SHP77 (cell line): ENCODE data around the gene ZNF264.
"Not testable (repeated sequence)": the region's sequence is repeated elsewhere in the genome, so short reads cannot be mapped to it uniquely, and the experiment has no call there.

Experiments used
- DNase-seq, 2 experiments: peaks; one replicate each; lab custom pipeline; 2025; lab: John Stamatoyannopoulos, UW

ZNF264 gene

DNA sequence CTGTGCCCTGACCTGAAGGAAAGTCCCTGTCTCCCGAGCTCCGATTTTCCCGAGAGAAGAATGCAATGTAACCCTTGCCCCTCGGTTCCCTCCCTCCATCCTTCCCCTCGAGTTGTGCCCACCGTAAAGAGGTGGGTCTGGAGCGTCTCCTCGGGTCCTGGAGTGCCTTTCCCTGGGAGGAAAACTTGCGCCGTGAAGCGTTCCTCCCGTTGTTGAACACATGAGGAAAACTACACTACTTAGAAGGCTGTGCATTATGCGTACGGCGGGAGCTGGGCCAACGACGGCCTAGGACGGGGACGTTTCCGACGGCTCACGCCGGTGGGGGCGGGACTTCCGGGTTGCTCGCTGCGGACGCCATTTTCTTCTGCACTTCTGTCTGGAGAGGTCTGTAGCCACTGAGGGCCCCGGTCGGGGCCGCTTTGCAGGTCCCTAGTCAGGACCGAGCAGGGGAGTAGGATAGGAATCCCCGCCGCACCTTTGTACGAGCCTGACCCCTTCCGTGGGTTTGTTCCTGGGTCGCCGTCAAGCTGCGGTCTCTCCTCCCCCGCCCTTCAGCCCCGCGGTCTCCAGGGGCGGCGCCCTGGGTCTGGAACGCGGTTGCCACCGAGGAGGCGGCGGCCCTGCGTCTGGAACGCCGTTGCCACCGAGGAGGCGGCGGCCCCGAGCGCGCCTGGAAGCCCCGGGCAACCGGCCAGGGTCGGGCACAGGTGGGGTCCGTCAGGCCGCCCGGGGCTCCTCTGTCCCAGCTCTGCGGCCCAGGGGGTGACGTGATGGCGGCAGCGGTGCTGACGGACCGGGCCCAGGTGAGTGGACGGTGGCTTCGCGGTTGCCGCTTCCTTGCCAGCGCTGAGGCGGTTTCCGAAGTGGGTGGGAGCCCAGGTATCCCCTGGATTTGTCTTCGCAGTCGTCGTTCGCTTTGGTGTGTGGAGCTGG is at the start of gene ZNF264:
TSS of gene ZNF264 (plus strand) at position 360 of the 936 bp plus-strand sequence. CDS start at position 774, 414 bp downstream.
- peak; percentile 72 to 84 for DNase-seq

GRCh38 chr19:57141699-57142098 is 49.6 kb upstream of the ZNF264 start:
- no peak for DNase-seq

DNA sequence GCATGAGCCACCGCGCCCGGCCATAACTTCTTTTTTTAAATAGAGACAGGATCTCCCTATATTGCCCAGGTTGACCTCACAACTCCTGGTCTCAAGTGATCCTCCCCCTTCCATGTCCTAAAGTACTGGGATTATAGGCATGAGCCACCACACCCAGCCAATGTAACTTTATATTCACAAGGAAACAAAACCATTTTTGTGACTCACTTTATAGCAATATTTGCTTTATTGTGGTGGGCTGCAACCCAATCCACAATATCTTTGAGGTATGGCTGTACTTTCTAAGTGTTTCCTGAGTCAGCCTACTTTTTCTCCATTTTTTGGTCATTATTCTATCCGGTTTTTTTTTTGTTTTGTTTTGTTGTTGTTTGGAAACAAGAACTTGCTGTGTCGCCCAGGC is 38.4 kb upstream of the ZNF264 start:
- no peak for DNase-seq

DNA sequence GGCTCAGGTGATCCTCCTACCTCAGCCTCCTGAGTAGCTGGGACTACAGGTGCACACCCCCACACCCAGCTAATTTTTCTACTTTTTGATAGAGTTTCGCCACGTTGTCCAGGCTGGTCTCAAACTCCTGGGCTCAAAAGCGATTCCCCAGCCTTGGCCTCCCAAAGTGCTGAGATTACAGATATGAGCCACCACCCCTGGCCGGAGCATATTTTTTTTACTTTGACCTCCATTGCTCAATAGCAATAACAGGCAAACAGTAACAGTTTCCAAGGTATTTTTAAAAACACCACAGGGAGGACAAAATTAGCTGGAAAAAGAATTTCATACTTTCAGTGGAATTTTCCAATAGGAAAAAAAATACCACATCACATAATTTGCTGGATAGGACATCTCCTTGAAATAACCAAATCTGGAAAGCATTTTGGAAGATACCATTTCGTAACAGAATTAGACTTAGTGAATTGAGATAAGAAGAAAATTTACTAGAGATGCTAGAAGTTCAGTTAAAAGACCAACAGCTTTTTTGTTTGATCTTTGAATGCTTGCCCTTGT is 29.2 kb upstream of the ZNF264 start:
- no peak for DNase-seq

DNA sequence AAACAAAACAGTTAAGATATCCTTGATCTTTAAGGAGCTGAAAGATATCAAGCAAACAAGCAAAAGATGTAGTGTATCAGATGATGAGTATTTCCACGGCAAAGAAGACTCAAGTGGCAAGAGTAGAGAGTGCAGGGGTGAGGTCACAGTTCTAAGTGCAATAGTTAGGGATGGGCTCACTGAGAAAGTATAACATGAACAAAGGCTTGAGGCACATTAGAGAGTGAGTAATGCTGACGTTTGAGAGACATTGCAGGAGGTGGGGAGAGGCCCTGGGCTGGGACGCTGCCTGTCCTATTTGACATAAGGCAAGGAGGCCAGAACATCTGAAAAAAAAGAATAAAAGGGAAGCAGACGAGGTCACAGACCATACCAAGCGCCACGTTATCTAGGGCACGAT is 25.5 kb upstream of the ZNF264 start:
- no peak for DNase-seq

DNA sequence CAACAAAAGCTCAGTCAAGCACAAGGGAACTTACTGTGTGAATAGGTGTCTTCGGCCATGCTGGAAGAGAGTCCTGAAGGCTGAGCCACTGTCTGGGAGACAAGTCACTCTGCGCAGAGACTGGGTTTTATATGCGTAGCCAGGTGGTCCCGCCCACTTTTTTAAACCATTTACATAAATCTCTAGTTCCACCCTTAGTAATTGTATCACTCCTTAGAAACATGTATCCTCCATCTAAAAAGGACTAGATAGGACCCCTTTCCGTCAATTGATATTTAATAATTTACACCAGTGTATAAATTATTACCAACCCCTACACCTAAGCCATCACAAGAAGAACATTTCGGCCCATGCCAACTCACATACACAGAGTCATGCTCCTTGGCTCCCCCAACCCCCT is 23.9 kb upstream of the ZNF264 start, which contains the start of gene DUXA:
TSS of gene DUXA (minus strand) at position 101 of the 400 bp plus-strand sequence. CDS start at position 59, 42 bp downstream.
- DNase-seq, result no peak

- no peak for DNase-seq
Observed at GRCh38 chr19:57171551-57172081, 19.7 kb upstream of the ZNF264 start.

DNA sequence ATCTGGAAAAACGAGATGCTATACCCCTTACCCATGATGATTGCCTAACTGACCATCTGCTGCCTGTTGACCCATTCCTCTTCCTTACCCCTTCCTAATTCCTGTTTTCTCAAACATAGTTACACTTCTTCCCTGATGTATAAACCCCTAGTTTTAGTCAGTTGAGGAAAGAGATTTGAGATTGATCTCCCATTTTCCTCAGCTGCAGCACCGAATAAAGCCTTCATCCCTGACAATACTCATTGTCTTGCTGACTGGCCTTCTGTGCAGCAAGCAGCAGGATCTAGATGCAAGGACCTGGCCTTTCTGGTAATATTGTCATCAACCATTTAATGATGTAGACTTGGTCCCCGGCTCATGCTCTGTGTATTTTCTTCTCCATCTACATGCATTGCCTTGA is 999 bp upstream of the ZNF264 start:
- no peak for DNase-seq

GRCh38 chr19:57192077-57192420 is 749 bp downstream of the ZNF264 start:
- no peak for DNase-seq

DNA sequence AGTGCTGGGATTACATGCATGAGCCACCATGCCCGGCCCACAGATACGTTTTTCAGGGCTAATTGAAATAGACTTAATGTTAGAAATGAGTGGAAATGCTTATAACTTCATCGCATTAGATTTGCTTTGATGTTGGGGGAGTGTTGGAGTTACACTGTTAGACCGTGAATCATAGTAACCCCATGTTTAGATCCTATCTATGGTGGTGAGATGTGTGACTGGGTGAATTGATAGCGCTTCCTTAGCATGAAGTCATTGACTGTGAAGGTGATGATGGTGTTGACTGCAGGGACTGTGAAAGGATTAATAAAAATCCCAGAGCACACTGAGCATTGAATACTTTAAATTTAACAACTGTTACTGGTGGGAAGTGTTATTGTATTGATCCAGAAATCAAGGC is 1.7 kb downstream of the ZNF264 start:
- DNase-seq, result no peak

- not testable (repeated sequence) for DNase-seq
Observed at GRCh38 chr19:57197874-57198273, 6.6 kb downstream of the ZNF264 start.

- DNase-seq, result no peak
Observed at GRCh38 chr19:57202160-57202559, 10.9 kb downstream of the ZNF264 start.

- no peak for DNase-seq
Observed at GRCh38 chr19:57210381-57210780, 19.1 kb downstream of the ZNF264 start.

GRCh38 chr19:57212109-57212508 is 20.8 kb downstream of the ZNF264 start:
- DNase-seq, result no peak

DNA sequence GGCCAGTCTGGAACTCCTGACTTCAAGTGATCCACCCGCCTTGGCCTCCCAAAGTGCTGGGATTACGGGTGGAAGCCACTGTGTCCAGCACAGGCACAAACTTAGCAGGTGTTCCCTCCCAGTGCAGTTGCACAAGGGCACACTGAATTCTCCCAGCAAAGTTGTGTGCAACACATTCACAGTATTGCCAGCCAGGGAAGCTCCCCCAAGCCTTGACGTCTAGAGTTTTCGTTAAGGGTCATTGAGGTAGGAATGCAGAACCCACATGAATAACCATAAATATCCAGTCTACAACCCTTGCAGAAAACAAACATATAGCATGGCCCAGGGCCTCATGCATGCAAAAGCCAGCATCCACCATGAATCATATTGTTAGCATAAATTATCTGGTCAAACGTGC is 36.2 kb downstream of the ZNF264 start:
- no peak for DNase-seq

- DNase-seq, result no peak
Observed at GRCh38 chr19:57231686-57232085, 40.4 kb downstream of the ZNF264 start.

DNA sequence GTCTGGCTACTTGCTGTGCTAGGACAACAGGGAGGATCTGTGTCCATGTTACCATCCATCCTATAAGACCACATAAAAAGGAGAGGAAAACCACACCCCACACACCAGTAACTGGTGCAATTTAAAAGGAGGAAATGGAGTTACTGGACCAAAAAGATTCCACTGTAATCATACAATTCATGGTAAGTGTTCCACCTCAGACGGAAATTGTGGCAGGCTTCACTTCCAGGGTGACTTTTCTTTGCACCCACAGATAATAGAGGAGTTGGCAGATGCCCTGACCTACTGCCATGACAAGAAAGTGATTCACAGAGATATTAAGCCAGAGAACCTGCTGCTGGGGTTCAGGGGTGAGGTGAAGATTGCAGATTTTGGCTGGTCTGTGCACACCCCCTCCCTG is 41.9 kb downstream of the ZNF264 start:
- DNase-seq, result no peak

GRCh38 chr19:57239982-57240310 is 48.6 kb downstream of the ZNF264 start:
- no peak for DNase-seq

GRCh38 chr19:57240311-57241090 is 49.2 kb downstream of the ZNF264 start, which contains the start of gene ZNF805:
Gene ZNF805 (plus strand): TSS chr19:57240632. CDS start chr19:57240892, 260 bp downstream.
- peak; percentile 85 to 87 for DNase-seq

DNA sequence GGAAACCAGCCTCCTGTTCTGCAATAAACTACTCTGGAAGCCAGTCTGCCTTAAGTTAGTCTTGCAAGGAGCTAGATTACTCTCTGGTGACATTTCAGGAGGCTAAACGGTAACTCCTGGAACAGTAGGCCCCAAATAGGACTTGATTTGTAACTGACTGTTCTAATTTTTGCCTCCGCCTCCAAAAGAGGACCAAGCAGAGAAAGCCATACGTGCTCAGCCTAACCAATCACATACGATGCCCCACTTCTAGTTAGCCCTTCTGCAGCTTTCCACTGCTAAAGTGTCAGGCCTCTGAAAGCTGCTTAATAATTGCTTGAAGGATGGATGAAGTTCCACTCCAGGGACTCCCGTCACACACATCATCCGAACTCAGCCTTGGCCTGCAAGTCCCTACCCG is 49.9 kb downstream of the ZNF264 start:
- DNase-seq, result no peak

- DNase-seq, result no peak
Observed at GRCh38 chr19:57242821-57243220, 51.5 kb downstream of the ZNF264 start.

DNA sequence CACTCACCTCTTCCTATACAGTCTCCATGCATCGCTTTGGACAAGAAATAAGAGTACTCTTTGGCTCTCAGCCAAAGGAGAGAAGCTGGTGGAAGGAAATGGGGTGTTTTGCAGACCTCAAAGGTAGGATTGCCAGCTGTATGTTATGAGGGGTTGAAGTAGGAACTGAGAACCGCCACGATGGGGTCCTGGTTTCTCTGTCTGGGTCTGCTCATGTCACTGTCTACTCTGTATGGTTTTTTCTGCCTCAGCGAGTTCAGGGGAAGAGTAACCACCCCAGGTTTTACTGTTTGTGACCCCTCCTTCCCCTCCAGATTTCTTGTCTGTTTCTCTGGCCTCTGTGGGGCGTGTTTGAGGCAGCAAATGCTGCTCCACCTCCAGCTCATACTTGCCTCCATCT is 53.2 kb downstream of the ZNF264 start:
- DNase-seq, result no peak
